CD4-positive, alpha-beta T cell treated with Interleukin-10 for 1 hour (primary cell): ENCODE data around the gene FARP1.

Experiments used
- DNase-seq: peaks from one replicate; pipeline ENCODE4 v3.0.0-alpha.2; 2020

FARP1 gene, protein sequence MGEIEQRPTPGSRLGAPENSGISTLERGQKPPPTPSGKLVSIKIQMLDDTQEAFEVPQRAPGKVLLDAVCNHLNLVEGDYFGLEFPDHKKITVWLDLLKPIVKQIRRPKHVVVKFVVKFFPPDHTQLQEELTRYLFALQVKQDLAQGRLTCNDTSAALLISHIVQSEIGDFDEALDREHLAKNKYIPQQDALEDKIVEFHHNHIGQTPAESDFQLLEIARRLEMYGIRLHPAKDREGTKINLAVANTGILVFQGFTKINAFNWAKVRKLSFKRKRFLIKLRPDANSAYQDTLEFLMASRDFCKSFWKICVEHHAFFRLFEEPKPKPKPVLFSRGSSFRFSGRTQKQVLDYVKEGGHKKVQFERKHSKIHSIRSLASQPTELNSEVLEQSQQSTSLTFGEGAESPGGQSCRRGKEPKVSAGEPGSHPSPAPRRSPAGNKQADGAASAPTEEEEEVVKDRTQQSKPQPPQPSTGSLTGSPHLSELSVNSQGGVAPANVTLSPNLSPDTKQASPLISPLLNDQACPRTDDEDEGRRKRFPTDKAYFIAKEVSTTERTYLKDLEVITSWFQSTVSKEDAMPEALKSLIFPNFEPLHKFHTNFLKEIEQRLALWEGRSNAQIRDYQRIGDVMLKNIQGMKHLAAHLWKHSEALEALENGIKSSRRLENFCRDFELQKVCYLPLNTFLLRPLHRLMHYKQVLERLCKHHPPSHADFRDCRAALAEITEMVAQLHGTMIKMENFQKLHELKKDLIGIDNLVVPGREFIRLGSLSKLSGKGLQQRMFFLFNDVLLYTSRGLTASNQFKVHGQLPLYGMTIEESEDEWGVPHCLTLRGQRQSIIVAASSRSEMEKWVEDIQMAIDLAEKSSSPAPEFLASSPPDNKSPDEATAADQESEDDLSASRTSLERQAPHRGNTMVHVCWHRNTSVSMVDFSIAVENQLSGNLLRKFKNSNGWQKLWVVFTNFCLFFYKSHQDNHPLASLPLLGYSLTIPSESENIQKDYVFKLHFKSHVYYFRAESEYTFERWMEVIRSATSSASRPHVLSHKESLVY

GRCh38 chr13:98142380-98143156 is at the start of gene FARP1:
Gene FARP1, plus strand, starts transcription at chr13:98143094. Its CDS starts 70,149 bp downstream, at chr13:98213243.
- peak; percentile 1 for DNase-seq

GRCh38 chr13:98094678-98095266 is 48.1 kb upstream of the FARP1 start:
- DNase-seq, result no peak

DNA sequence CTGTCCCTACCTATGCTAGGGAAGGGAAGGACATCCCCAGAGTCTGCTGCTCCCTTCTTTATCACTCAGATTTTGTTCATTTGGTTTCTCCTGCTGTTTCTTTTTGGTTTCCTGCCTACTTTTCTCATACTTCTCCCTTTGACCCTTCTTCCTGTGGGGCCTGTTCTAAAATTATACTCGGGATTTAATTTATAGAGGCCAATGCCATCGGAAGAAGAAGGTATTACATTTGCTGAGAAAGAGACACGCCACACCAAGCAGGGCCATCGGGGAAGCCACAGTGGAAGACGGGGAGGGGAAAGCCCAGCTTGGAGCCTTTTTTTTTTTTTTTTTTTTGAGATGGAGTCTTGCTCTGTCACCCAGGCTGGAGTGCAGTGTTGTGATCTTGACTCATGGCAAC is 46.8 kb upstream of the FARP1 start:
- DNase-seq, result no peak

DNA sequence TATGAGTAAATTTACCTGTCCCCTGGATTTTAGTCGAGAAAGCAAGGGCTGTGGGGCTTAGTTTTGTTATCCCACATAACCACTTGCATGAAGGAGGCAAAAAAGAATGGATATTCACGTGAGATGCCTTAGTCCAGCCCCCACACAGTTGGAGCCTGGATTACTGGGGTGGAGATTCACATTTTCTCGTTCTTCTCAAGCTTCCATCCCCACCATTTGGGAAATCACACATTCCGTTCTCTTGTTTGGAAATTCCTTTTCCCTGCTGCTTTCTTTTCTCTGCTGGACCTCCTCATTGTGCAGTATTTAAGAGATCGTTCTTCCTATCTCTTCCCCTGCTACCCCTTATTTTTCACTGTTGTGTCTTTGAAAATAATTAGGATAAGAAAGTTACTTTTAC is 45.1 kb upstream of the FARP1 start:
- no peak for DNase-seq

DNA sequence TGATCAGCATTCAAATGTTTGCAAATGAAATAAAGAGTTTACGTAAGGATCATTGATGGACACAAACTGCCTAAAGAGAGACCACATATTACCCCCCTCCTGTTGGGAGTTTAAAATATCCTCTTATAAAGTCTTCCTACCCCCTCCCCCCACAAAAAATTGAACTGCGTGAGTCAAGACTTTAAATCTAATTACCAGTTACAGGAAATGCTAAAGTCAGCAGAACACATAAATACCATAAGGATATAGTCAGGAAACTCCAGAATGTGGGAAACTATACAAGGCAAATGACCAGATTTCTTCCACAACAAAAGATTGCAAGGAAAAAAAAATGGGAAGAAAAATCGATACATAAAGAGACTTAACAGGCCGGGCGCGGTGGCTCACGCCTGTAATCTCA is 44.4 kb upstream of the FARP1 start:
- DNase-seq, result no peak

DNA sequence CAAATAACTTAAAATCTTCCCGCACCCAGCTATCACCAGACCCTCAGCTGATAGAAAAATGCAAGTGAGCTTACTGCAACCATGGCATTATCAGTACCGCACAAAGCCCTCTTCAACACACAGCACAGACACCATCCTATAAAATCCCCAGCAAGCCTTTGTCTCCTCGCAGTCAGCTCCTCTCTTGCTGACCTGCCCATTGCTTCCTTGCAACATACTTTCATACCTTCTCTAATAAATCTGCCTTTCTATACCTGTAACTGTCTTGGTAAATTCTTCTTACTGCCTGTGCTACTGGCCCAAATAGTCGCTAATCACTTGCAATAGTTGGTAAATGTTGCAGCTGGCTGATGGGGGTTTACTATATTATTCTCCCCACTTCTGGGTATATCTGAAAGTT is 43.3 kb upstream of the FARP1 start:
- no peak for DNase-seq

DNA sequence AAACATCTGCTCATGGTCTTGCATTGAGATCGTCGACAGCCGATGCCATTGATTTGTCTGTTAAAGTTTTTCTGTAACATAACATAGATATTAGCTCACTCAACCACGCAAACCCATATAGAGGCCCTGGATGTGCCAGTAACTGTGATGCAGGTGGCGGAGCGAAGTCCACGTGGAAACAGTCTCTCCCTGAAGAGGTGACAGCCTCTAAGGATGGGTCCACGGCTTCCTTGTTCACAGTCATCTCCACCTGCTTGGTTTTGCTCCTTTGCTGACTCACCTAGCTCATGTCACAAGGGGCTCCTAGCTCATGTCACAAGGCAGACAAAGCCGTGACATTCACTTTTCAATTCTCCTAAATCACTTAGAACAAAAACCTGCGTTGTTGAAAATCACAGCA is 42.4 kb upstream of the FARP1 start:
- DNase-seq, result no peak

- no peak for DNase-seq
Measured at GRCh38 chr13:98103531-98103930, 39.4 kb upstream of the FARP1 start.

DNA sequence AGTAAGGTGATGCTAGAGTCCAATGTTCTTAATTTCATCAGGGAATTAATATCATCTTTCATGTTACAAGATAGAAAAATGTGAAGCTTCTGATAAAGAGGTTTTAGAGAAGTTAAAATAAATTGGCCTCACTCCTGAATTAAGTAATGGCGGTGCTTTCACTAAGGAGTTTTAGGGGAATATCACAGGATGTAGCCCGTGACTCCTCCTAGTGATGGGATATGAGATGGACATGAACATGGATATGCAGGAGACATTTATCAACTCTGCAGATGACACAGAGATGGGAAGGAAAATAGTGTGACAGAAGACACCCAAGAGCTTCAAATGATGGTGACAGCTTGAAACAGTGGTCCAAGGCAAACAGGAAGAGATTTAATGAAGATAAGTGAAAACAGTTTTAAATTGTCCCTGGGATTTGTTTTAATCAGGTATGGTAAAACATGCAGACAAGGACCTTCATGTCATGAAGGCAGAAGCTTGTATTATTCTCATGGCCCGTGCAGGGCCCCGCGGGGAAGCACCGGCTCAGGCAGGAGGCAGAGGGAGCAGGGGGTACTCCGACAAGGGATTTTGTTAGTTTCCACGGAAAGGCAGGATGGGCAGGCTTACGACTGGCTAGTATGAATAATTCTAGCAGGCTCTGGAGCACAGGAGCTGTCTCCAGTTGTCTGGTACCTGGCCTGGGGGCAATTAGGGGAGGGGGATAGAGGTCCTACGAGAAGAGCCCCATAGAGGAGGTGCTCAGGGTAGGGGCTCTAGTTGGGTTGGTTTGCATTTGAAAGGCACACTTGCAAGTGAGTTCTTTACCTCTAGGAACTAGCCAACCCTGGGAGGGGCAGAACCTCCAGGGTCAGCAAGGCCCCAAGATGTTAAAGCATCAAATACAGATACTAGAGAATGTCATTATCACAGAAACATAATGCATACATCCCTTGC is 38.7 kb upstream of the FARP1 start:
- no peak for DNase-seq

- no peak for DNase-seq
Measured at GRCh38 chr13:98105929-98106336, 37.0 kb upstream of the FARP1 start.

DNA sequence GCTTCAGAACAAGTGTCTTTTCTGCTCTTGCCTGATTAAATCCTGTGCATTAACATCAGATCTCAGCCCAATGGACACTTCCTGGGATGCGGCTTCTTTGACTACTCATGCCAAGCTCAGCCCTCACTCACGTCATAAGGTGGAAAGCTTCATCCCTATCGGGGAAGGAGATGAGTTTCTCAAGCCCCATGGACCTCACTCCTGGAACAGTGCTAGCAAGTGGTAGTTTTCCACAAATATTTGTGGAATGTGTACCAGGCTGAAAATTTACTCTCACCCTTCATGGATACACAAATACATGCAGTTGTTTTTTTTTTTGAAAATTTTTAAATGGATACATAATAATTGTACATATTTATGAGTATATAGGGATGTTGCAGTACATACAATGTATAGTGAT is 34.6 kb upstream of the FARP1 start:
- no peak for DNase-seq

- DNase-seq, result no peak
Measured at GRCh38 chr13:98109226-98109853, 33.6 kb upstream of the FARP1 start.

GRCh38 chr13:98110749-98111148 is 32.1 kb upstream of the FARP1 start:
- DNase-seq, result no peak

DNA sequence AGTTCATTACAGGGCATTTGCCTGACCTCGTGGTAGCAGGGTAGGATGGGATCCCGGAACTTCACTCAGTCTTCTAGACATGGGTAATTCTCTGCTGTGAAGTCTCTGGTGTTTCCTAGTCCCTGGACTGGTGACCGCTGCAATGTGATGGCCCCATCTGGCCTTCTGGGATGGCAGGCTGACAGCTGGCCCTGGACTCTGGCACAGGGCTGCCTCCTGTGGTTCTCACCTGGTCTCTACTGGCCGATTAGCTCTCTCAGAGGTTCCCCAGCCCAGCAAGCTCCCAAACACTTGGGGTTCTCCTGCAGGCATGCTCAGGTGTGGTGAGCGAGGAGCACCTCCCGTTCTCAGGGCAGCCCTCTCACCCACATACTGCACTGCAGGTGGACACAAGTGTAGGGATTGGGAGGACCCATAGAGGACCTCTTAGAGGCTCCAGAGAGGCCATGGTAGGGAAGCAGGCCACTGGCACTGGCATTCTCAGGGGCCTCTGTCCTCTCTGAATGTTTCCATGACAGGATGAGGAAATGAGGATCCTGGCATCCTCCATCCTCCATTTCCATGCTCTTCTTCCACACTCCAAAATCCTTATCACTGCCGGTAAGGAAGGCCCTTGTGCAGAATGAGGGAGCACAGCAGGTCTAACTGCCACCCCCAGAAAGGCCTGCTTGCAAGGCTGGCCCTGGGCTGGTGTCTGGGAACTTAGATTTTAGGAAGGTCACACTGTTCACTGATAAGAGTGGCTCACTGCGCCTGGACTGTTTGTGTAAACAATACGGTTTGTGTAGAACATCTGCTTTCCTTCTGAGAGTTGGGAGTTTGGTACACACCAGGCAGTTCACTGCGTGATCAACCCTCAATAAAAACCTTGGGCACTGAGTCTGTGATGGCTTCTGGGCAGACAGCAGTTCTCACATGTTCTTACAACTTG is 31.5 kb upstream of the FARP1 start:
- no peak for DNase-seq

DNA sequence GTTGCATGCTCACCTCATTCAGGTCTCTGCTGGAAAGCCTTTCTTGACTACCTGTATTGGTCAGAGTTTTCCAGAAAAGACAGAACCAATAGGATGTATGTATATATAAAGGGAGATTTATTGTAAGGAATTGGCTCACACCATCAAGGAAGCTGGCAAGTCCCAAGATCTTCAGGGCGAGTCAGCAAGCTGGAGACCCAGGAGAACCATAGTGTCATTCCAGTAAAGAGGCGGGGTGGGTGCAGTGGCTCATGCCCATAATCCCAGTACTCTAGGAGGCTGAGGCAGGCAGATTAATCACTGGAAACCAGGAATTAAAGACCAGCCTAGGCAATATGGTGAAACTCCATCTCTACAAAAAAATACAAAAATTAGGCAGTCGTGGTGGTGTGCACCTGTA is 30.4 kb upstream of the FARP1 start:
- no peak for DNase-seq

- DNase-seq, result no peak
Measured at GRCh38 chr13:98118865-98119264, 24.0 kb upstream of the FARP1 start.

DNA sequence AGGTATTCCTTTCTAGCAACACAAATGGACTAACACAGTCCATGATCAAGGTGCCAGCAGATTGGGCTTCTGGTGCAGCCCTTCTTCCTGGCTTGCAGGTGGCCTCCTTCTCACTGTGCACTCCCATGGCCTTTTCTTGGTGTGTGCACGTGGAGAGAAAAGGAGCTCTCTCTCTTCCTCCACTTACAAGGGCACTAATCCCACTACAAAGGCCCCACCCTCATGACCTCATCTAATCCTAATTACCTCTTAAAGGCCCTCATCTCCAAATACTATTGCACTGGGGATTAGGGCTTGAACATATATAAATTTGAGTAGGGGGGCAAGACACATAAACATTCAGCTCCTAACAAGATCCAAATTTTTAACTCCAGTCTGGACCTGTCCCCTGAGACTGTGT is 19.7 kb upstream of the FARP1 start:
- DNase-seq, result no peak

GRCh38 chr13:98129059-98129746 is 13.7 kb upstream of the FARP1 start:
- DNase-seq, result no peak

- no peak for DNase-seq
Measured at GRCh38 chr13:98133946-98134345, 8.9 kb upstream of the FARP1 start.
